GM23248 (cell line): ENCODE measurements around the gene NEGR1.

Source experiments
- EZH2 ChIP-seq: fragments of 200-600 bp; sonication (generic); IDR thresholded peaks from 2 replicates; pipeline ENCODE4 v1.6.1; 2018; ENCODE audit warnings: antibody characterized with exemption, mild to moderate bottlenecking; ENCODE audit not compliant: insufficient read depth, poor library complexity, severe bottlenecking
- EZH2phosphoT487 ChIP-seq: fragments of 200-600 bp; sonication (generic); IDR thresholded peaks from 2 replicates; pipeline ENCODE4 v1.6.1; 2018; ENCODE audit warnings: antibody characterized with exemption, moderate library complexity, mild to moderate bottlenecking, low read depth; ENCODE audit not compliant: insufficient read depth

GRCh38 chr1:72197786-72198185 lies 84.6 kb downstream of the NEGR1 start:
- TF ChIP-seq EZH2 (no peak), EZH2phosphoT487 (no peak)
